HG03571 (cell line): Measurements from ENCODE around the gene MAPRE2.
"Not testable (repeated sequence)": the region's sequence is repeated elsewhere in the genome, so short reads cannot be mapped to it uniquely, and the experiment has no call there.

Experiments
- ATAC-seq: cut with Tn5 transposase; IDR thresholded peaks from one replicate; pipeline ENCODE4 v1.9.1; 2021; ENCODE audit not compliant: unreplicated experiment

The MAPRE2 gene

GRCh38 chr18:35089382-35089781, 48.2 kb downstream of the MAPRE2 start:
- no peak for ATAC-seq

- ATAC-seq, result no peak
Observed at GRCh38 chr18:35089891-35090550, 48.8 kb downstream of the MAPRE2 start.

GRCh38 chr18:35091841-35092240, 50.6 kb downstream of the MAPRE2 start:
- ATAC-seq, result no peak

- ATAC-seq, result peak; percentile 81
Observed at GRCh38 chr18:35095983-35096676, 54.9 kb downstream of the MAPRE2 start.

GRCh38 chr18:35096677-35097011, 55.4 kb downstream of the MAPRE2 start:
- peak; percentile 19 for ATAC-seq

GRCh38 chr18:35097195-35097594, 56.0 kb downstream of the MAPRE2 start:
- ATAC-seq, result no peak

- ATAC-seq, result no peak
Observed at GRCh38 chr18:35097763-35098162, 56.5 kb downstream of the MAPRE2 start.

- ATAC-seq, result no peak
Observed at GRCh38 chr18:35099911-35100310, 58.7 kb downstream of the MAPRE2 start.

GRCh38 chr18:35104391-35105051, 63.3 kb downstream of the MAPRE2 start:
- no peak for ATAC-seq

- ATAC-seq, result no peak
Observed at GRCh38 chr18:35106013-35106844, 65.0 kb downstream of the MAPRE2 start.

GRCh38 chr18:35106845-35107148, 65.6 kb downstream of the MAPRE2 start:
- no peak for ATAC-seq

- no peak for ATAC-seq
Observed at GRCh38 chr18:35107216-35107615, 66.0 kb downstream of the MAPRE2 start.

- ATAC-seq, result not testable (repeated sequence)
Observed at GRCh38 chr18:35108088-35108487, 66.9 kb downstream of the MAPRE2 start.

- no peak for ATAC-seq
Observed at GRCh38 chr18:35110059-35110458, 68.8 kb downstream of the MAPRE2 start.

GRCh38 chr18:35110554-35111485, 69.6 kb downstream of the MAPRE2 start:
- no peak for ATAC-seq

- no peak for ATAC-seq
Observed at GRCh38 chr18:35112696-35113095, 71.5 kb downstream of the MAPRE2 start.

GRCh38 chr18:35114305-35114704, 73.1 kb downstream of the MAPRE2 start:
- ATAC-seq, result no peak

GRCh38 chr18:35116784-35117318, 75.6 kb downstream of the MAPRE2 start:
- ATAC-seq, result no peak

- ATAC-seq, result no peak
Observed at GRCh38 chr18:35117372-35117771, 76.2 kb downstream of the MAPRE2 start.

GRCh38 chr18:35117951-35118411, 76.8 kb downstream of the MAPRE2 start:
- ATAC-seq, result no peak
